ENCODE measurements around the gene ZNF92. TPM values are rescaled to one million over a fixed set of nuclear protein-coding genes. Genes with fewer than 3 reads are reported as not detected.
A peak's percentile ranks its signal among the peaks of the same experiment; 100 is the strongest.
"Not testable (repeated sequence)": the region's sequence is repeated elsewhere in the genome, so short reads cannot be mapped to it uniquely, and the experiment has no call there.

Gene ZNF92
- total and polyA plus RNA-seq, 5 experiments from 2014 or later = 7.1 to 33.7 (median 15.9) TPM

- H3K36me3 Mint-ChIP-seq = peaks cover 0 to 10% (median 7%) of the 10 kb centered on the region in 3 donors
- peaks cover 6 to 37% (median 28%) of the 10 kb centered on the region in 9 donors for H3K9me3 Mint-ChIP-seq
- H3K27ac Mint-ChIP-seq = peak overlapping the region in 1 of 10 donors; percentile 13
- H3K4me3 Mint-ChIP-seq = peak overlapping the region in 1 of 10 donors; percentile 29
- POLR2A ChIA-PET = no interaction called here
- DNase-seq (no peak), ATAC-seq (no peak)
- H3K4me1 Mint-ChIP-seq = peaks cover 0 to 4% (median 0%) of the 10 kb centered on the region in 4 donors
- H3K27me3 Mint-ChIP-seq = peaks cover 0 to 4% (median under 1%) of the 10 kb centered on the region in 5 donors
These were observed 56.9 kb downstream of the ZNF92 start for GRCh38 chr7:65430344-65431186.

- Mint-ChIP-seq H3K9me3 (peaks cover 0 to 10% (median 2%) of the 10 kb centered on the region in 9 donors), H3K36me3 (peaks cover 0 to 5% (median 0%) of the 10 kb centered on the region in 3 donors), H3K4me1 (peaks cover 0 to 4% (median 0%) of the 10 kb centered on the region in 4 donors), H3K4me3 (no peak overlapping the region), H3K27me3 (peaks cover 0 to 17% (median 5%) of the 10 kb centered on the region in 5 donors), H3K27ac (no peak overlapping the region)
- ATAC-seq (no peak), DNase-seq (no peak)
- POLR2A ChIA-PET = no interaction called here
These were observed 60.7 kb downstream of the ZNF92 start for GRCh38 chr7:65434307-65434706.

- Mint-ChIP-seq H3K9me3 (peaks cover 0 to 9% (median 0%) of the 10 kb centered on the region in 9 donors), H3K4me3 (no peak overlapping the region), H3K27ac (no peak overlapping the region), H3K27me3 (peaks cover 0 to 17% (median 5%) of the 10 kb centered on the region in 5 donors), H3K36me3 (peaks cover 0 to 5% (median 0%) of the 10 kb centered on the region in 3 donors), H3K4me1 (peaks cover 0 to 4% (median 0%) of the 10 kb centered on the region in 4 donors)
- POLR2A ChIA-PET = no interaction called here
- DNase-seq (no peak), ATAC-seq (no peak)
These were observed 62.5 kb downstream of the ZNF92 start for GRCh38 chr7:65436163-65436562.

- peaks cover 0 to 17% (median 7%) of the 10 kb centered on the region in 5 donors for H3K27me3 Mint-ChIP-seq
- DNase-seq = no peak
- no peak for ATAC-seq
- peaks cover 0 to under 1% (median 0%) of the 10 kb centered on the region in 9 donors for H3K9me3 Mint-ChIP-seq
- no peaks in the 10 kb centered on the region for H3K4me1 Mint-ChIP-seq
- no peak overlapping the region for H3K4me3 Mint-ChIP-seq
- peaks cover 0 to 5% (median 0%) of the 10 kb centered on the region in 3 donors for H3K36me3 Mint-ChIP-seq
- POLR2A ChIA-PET = no interaction called here
- H3K27ac Mint-ChIP-seq = no peak overlapping the region
These were observed 64.9 kb downstream of the ZNF92 start for GRCh38 chr7:65438598-65438997.

GRCh38 chr7:65441010-65441409 is 67.4 kb downstream of the ZNF92 start:
- H3K27me3 Mint-ChIP-seq = peaks cover 0 to 8% (median 4%) of the 10 kb centered on the region in 5 donors
- DNase-seq = no peak
- no peak for ATAC-seq
- H3K9me3 Mint-ChIP-seq = peaks cover 0 to 6% (median 0%) of the 10 kb centered on the region in 9 donors
- no peaks in the 10 kb centered on the region for H3K36me3 Mint-ChIP-seq
- POLR2A ChIA-PET = no interaction called here
- no peaks in the 10 kb centered on the region for H3K4me1 Mint-ChIP-seq
- no peak overlapping the region for H3K4me3 Mint-ChIP-seq
- H3K27ac Mint-ChIP-seq = no peak overlapping the region

GRCh38 chr7:65444205-65444842 is 70.7 kb downstream of the ZNF92 start:
- POLR2A ChIA-PET = no interaction called here
- Mint-ChIP-seq H3K4me3 (no peak overlapping the region), H3K27me3 (peaks cover 0 to 12% (median 1%) of the 10 kb centered on the region in 5 donors), H3K9me3 (peaks cover 0 to 13% (median 0%) of the 10 kb centered on the region in 9 donors), H3K4me1 (peaks cover 0 to 6% (median 2%) of the 10 kb centered on the region in 4 donors), H3K27ac (no peak overlapping the region), H3K36me3 (peaks cover 0 to 7% (median 0%) of the 10 kb centered on the region in 3 donors)
- ATAC-seq = no peak
- no peak for DNase-seq

GRCh38 chr7:65444899-65445823 is 71.5 kb downstream of the ZNF92 start:
- Mint-ChIP-seq H3K27ac (no peak overlapping the region), H3K9me3 (peaks cover 0 to 13% (median 0%) of the 10 kb centered on the region in 9 donors), H3K36me3 (peaks cover 0 to 7% (median 0%) of the 10 kb centered on the region in 3 donors), H3K27me3 (peaks cover 0 to 14% (median 4%) of the 10 kb centered on the region in 5 donors), H3K4me3 (no peak overlapping the region), H3K4me1 (peaks cover 0 to 12% (median 7%) of the 10 kb centered on the region in 4 donors)
- no peak for ATAC-seq
- DNase-seq = no peak
- POLR2A ChIA-PET = no interaction called here

GRCh38 chr7:65447041-65447440 is 73.4 kb downstream of the ZNF92 start:
- not testable (repeated sequence) for H3K27ac Mint-ChIP-seq, DNase-seq

GRCh38 chr7:65448816-65449504 is 75.3 kb downstream of the ZNF92 start:
- Mint-ChIP-seq H3K4me3 (no peak overlapping the region), H3K36me3 (peaks cover 0 to 7% (median 0%) of the 10 kb centered on the region in 3 donors), H3K27ac (peak overlapping the region in 2 of 10 donors; percentile 30 to 56), H3K9me3 (peaks cover 0 to 13% (median 0%) of the 10 kb centered on the region in 9 donors), H3K27me3 (peaks cover 0 to 12% (median 3%) of the 10 kb centered on the region in 5 donors), H3K4me1 (peaks cover 4 to 18% (median 14%) of the 10 kb centered on the region in 4 donors)
- no peak for DNase-seq
- peak in 1 of 2 donors; percentile 17 for ATAC-seq
- POLR2A ChIA-PET = no interaction called here

More at GRCh38 chr7:65447041-65447440, 73.4 kb downstream of the ZNF92 start:
- H3K4me3 Mint-ChIP-seq, ATAC-seq, H3K36me3 Mint-ChIP-seq, POLR2A ChIA-PET: not testable (repeated sequence)
- peaks cover 0 to 14% (median 4%) of the 10 kb centered on the region in 5 donors for H3K27me3 Mint-ChIP-seq
- peaks cover 0 to 13% (median 0%) of the 10 kb centered on the region in 9 donors for H3K9me3 Mint-ChIP-seq
- peaks cover 4 to 18% (median 13%) of the 10 kb centered on the region in 4 donors for H3K4me1 Mint-ChIP-seq

GRCh38 chr7:65449505-65449852 is 75.8 kb downstream of the ZNF92 start:
- Mint-ChIP-seq H3K9me3 (peaks cover 0 to 13% (median 0%) of the 10 kb centered on the region in 9 donors), H3K4me3 (peak overlapping the region in 1 of 10 donors; percentile 8), H3K27me3 (peaks cover 0 to 12% (median 3%) of the 10 kb centered on the region in 5 donors), H3K27ac (no peak overlapping the region), H3K4me1 (peaks cover 4 to 22% (median 14%) of the 10 kb centered on the region in 4 donors), H3K36me3 (peaks cover 0 to 7% (median 0%) of the 10 kb centered on the region in 3 donors)
- ATAC-seq = no peak
- POLR2A ChIA-PET = no interaction called here
- DNase-seq = no peak

All from naive thymus-derived CD8-positive, alpha-beta T cell (primary cell).